GM13977 (cell line): ENCODE measurements around the gene CANT1.

ENCODE experiments used
- DNase-seq: peaks from one replicate; pipeline ENCODE4 v3.0.0; 2012; ENCODE audit warnings: low spot score
- in situ Hi-C: fragments of 300-500 bp; cut with MboI; formaldehyde crosslinking; loops from one replicate; pipeline ENCODE4 v1.12.0; 2022; ENCODE audit warnings: low sequenced_read_pairs, low pct_unique_long_range_greater_than_20kb, mixed read lengths, inconsistent platforms; ENCODE audit not compliant: unreplicated experiment
- TF ChIP-seq, protein P1 (sequence below): IDR thresholded peaks from 2 replicates; pipeline ENCODE4 v1.5.1; 2012; ENCODE audit warnings: mild to moderate bottlenecking, control low read depth; ENCODE audit not compliant: insufficient read depth; ENCODE audit errors: extremely low read depth, missing control alignments

The CANT1 gene

DNA sequence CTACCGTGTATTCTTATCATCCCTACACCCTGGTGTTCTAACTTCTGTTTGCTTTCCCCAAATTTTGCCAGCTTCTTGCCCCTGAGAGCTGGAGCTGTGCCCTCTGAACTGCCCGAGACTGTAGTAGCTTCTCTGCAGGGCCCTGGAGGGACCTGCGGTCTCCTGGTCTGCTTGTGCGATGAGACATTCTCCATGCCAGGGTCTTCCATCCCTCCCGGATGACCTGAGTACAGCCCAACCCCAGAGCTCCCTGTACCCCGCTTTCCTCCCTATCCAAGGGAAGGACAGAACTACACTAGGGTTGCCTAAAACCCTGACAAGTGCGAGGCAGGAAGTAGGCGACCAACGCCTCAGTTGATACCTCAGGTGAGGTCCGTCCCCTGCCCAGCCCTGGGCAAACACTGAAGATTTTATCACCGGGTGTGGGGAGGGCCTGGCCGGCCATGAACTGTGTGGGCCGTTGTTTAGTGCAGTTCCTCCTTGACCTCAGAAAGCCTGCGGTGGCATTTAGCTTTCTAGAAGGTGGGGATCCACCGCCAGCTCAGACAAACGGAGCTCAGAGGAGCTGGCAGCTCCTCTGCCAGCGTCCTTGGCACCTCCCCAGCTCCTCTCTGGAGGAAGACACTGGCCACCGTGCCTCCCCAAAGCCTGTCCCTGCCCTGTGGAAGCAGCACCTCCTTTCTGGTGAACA, 13.7 kb downstream of the CANT1 start:
- peak; percentile 38 for DNase-seq
- in situ Hi-C loops: no loop called here
- TF ChIP-seq, protein P1, sequence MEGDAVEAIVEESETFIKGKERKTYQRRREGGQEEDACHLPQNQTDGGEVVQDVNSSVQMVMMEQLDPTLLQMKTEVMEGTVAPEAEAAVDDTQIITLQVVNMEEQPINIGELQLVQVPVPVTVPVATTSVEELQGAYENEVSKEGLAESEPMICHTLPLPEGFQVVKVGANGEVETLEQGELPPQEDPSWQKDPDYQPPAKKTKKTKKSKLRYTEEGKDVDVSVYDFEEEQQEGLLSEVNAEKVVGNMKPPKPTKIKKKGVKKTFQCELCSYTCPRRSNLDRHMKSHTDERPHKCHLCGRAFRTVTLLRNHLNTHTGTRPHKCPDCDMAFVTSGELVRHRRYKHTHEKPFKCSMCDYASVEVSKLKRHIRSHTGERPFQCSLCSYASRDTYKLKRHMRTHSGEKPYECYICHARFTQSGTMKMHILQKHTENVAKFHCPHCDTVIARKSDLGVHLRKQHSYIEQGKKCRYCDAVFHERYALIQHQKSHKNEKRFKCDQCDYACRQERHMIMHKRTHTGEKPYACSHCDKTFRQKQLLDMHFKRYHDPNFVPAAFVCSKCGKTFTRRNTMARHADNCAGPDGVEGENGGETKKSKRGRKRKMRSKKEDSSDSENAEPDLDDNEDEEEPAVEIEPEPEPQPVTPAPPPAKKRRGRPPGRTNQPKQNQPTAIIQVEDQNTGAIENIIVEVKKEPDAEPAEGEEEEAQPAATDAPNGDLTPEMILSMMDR: no peak

DNA sequence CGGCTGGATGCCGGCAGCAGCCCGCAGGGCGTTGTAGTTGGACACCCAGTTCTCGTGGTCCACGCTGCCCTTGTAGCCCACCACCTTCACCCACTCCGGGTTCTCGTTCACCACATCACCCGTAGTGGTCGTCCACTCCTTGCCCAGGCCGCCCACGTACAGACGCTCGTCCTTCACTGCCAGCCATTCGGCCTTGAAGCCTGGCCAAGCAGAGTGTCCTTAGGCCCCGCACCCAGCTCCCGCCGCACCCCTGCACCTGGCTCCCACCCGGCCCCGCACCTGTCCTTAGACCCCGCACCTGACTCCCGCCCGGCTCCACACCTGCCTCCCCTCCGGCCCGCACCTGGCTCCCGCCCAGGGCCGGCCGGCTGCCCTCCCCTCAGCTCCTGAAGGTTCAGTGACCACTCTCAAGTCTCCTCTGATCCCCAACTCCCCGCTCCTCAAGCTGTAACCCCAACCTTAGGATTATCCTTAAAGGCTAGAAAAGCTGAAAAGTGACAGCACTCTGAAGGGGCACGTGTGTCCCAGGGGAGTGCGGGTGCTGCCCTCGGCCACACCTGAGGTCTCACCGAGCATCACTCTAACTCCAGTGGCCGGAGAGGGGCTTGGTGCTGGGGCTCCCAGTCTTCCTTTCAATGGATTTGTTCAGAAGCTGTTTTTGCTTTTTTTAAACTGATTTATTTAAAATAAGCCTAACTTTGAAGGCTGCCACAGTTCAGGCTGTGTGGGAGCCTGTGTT, 14.4 kb downstream of the CANT1 start:
- TF ChIP-seq, protein P1: no peak
- peak; percentile 36 for DNase-seq
- in situ Hi-C loops: no loop called here

DNA sequence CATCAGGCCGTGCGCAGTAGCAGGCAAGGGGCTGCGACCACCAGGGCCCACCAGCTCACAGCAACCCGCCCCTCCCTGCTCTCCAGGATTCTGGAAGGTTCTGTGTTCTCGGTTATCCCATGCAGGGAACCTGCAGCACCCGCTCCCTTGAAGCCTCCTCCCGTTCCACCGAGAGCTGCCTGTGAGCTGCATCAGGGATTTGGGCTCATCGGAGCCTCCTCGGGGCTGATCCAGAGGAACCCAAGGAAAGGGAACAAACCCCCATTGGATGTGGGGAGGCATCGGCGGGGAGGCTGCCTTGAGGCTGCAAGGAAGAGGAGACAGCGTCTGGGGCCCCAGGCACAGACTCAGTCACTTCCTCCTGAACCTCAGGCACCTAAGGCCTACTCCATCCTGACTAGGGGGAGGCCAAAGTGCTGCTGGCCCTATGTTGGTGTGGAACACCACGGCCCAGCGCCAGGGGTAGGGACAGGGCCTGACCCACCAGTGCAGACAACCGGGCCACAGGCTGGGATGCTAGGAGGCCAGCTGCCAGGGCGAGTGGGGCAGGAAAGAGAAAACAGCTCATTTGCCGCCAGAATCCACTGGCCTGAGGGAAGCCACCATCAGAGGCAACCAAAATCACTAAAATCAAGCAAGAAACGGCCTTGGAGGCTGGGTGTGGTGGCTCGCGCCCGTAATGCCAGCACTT, 15.4 kb downstream of the CANT1 start:
- DNase-seq: peak; percentile 44
- TF ChIP-seq, protein P1: no peak
- in situ Hi-C loops: no loop called here

DNA sequence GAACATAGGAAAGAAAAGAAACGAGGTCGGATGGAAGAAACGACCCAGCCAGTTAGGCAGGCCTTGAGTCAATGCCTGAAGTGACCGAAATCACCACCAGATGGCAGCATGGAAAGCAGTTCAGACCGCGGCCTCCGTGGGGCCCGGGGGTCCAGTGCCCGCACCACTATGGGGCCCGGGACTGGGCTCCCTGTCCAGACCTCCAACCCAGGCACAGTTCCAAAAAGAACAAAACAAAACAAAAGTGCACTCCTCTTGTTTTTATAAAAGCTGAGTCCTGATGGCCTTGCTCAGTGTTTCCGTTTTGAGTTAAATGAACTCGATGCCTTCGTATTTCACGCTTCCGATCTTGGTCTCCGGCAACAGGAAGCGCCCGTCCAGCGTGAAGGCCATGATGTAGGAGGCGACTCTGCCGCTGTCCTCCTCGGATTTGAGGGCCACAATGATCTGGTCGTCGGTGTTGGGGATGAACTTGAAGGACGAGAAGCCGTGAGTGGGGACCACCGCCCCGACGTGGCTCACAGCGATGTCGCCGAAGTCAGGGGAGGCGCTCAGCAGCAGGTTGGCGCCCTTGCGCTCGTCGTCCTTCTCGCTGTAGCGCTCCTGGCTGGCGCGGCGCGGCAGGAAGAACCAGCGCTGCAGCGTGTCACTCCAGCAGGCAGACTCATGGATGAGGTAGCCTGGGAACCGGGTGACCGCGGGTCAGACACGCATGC, 16.2 kb downstream of the CANT1 start:
- TF ChIP-seq, protein P1: peak; percentile 70
- in situ Hi-C loops: no loop called here
- DNase-seq: peak; percentile 82

DNA sequence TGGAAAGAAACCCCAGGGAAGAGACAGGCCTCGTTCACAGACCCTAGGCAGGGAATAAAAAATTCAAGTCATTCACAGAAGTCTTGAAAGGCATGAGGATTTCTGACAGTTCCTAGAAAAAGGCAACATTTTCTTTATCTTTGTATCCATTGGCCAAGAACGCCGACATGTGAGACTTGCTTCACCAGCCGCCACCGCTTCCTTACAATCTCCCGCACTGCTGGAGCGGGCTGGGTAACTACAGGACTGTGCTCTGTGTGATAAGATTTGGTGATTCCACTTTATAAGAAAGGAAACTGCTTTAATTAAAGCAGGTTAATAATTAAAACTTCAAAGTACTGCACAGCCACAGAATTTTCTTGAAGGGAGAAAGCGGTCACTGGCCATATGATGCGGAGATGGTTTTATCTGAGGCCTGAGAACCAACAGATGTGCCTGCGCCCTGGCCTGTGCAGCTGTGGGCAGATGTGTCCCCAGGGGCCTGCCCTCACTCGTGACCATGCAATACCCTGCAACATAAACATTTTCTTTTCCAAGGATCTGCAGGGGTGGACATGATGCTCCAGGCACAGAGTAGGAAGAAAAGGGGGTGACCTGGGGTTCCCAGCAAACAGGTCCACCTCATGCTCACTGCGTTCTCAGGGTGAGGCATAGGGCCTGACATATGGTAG, 16.9 kb downstream of the CANT1 start:
- TF ChIP-seq, protein P1: no peak
- no peak for DNase-seq
- in situ Hi-C loops: no loop called here
